NCI-H2196 (cell line): ENCODE results near the gene OSBPL5.
"Not testable (repeated sequence)": the region's sequence is repeated elsewhere in the genome, so short reads cannot be mapped to it uniquely, and the experiment has no call there.

Source experiments
- DNase-seq: peaks from one replicate; lab custom pipeline; 2025; ENCODE audit not compliant: unreplicated experiment; lab: John Stamatoyannopoulos, UW

OSBPL5 gene

DNA sequence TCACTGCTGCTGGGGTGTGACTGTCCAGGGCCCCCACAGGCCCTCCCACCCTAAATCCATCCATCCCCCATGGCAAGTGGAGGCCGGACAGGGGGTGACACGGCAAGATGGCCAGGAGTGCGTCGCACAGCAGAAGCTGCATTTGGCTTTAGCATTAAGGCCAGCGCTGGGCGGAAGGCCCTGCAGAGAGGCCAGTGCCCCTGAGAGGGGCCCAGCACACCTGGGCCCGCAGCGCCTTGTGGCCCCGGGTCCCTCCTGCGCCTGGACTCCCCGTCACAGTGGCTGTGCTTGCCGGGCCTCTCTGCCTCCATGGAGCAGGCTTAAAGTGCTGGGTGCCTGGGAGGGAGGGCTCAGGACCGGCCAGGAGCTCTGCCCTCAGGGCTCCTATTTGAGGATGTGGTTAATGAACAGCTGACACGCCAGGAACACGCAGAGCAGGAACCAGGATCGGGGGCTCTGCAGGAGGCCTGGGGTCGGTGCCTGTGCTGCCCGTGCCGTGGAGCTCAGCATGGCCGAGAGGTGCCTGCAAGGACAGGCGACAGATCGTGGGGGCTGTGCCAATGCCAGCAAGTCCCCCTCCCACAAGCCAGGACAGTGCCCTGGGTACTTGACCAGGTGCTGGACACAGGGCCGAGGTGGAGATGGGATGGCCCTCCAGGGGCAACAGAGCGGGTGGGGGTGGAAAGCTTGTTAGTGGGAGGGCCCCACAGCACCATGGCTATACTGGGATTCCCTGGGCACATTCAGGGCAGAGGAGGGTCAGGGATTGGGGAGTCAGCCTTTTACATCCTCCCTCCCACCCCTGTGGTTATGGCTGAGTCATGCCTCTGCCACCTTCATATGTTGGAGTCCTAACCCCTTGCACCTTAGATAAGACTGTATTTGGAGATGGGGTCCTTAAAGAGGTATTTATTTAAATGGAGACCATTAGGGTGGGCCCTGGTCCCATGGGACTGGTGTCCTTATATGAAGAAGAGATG, 77.0 kb downstream of the OSBPL5 start:
- DNase-seq = no peak

DNA sequence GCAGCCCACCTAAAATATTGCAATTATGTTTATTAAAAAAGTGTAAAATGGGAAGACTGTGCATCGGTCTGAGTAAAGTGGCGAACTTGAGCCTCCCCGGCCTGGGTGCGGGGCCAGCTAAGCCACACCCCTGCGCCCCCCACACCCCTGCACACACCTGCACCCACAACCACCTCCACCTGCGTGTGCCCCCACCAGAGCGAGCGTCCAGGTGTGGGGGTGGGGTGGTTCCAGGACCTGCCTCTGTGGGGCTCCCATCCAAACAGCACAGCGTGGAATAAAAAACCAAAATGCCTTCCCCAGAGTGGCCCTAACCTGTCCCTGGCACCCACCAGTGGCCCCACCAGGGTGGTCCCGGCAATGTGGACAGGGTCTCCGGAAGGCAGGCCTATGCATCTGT, 77.7 kb downstream of the OSBPL5 start:
- DNase-seq = no peak

DNA sequence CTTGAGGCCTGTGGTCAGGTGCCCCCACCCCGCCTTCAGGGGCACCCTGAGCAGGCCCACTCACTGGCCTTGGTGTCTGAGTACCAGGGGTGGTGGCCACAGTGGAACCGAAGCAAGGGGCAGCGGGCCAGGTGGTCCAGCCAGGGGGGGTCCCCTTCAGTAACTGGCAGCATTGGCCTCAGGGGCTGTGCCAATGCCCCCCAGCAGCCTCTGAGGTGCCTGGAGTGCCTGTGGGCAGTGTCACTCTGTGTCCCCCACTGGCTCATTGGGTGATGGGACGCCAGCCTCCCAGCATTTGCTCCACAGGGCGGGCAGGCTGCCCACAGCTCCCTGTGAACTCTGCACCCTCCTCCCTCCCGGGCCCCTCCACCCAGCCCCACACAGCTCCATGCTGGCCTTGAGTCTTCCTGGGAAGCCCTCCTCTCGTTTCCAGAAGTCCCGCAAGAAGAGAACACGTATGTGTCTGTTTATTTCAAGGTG, 78.4 kb downstream of the OSBPL5 start:
- no peak for DNase-seq

DNA sequence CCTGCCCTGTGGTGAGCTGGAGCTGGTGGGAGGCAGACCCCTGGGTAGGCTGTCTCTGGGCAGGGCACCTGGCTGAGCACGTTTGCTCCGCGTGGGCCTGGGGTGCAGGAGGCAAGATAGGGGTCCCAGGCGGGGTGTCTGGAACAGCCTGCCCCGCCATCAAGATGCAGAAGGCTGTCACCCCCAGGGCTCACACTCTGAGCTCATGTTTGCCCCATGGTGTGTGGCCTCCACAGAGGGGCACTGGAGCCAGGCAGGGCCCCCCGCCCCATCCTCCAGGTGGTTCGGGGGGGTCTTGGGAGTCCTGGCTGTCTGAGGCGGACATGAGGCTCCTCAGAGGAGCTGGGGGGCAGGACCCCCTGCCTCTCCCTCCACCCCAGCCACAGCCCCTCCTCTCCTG, 79.0 kb downstream of the OSBPL5 start:
- DNase-seq = no peak

DNA sequence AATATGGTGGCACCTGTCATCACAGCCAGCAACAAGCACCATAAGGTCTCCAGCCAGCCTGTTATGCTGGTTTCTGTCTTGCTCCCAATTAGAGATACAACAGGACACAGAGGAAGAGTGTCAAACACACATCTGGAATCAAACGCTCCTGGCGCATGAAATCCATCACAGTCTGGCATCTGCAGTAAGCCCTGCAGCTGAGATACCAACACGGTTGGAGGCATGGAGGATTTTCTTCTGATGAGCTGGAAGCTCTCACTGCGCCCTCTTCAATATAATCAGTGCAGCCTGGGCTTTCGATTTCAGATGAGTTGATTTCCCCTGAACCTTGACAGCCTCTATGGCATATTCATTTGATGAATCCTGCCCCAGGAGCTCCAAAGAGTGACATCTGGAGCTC, 80.1 kb downstream of the OSBPL5 start:
- DNase-seq = no peak

DNA sequence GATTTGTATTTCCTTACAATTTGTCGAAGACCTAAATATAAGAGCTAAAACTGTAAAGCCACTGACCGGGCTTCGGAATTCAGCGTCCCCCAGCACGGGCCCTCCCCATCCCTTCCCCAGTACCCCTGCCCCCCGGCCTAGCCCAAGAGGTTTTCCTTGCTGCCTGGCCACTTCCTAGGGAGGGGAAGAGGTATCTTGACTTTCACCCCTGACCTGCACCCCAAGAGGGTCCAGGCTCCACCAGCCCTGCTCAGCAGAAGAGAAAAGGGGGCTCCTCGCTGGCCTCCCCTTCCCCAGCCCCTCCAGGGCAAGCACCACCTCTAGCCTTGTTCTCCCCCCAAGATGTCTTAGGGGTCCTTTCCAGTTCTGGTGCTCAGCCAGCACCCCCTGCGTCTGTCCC, 81.8 kb downstream of the OSBPL5 start:
- DNase-seq = no peak

DNA sequence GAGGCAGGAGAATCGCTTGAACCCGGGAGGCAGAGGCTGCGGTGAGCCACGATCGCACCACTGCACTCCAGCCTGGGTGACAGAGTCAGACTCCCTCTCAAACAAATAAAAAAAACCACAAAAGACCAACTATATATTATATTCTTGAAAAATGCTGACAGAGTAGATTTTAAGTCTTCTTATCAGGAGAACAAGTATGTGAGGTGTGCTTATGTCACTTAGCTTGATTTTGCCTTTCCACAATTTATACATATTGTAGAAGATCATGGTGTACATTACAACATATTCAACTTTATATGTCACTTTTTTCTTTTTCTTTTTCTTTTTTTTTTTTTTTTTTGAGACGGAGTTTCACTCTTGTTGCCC, 83.7 kb downstream of the OSBPL5 start:
- no peak for DNase-seq

DNA sequence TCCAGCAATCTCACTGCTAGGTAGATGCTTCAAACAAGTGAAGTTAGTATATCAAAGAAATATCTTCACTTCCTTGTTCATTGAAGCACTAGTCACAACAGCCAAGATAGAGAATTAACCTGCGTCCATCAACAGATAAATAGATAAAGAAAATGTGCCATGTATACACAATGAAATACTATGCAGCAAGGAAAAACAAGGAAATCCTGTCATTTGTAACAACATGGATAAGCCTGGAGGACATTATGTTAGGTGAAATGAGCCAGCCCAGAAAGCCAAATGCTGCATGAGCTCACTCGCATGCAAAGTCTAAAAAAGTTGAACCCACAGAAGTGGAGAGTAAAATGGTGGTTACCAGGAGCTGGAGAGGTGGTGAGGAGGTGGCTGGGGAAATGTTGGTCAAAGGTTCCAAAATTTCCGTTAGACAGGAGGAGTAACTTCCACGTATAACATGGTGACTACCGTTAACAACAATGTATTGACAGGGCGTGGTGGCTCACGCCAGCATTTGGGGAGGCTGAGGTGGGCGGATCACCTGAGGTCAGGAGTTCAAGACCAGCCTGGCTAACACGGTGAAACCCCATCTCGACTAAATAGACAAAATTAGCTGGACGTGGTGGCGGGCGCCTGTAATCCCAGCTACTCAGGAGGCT, 84.3 kb downstream of the OSBPL5 start:
- no peak for DNase-seq

DNA sequence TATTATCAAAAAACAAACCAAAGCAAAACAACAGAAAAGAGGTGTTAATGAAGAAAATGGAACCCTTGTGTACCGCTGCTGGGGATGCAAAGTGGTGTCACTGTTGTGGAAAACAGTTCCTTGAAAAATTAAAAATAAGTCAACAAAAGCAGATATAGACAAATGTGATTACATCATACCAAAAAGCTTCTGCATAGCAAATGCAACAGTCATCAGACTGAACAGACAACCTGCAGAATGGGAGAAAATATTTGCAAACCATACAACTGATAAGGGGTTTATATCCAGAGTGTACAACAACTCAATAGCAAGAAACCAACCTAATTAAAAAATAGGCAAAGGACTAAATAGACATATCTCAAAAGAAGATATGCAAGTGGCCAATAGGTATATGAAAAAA, 85.0 kb downstream of the OSBPL5 start:
- DNase-seq = no peak

DNA sequence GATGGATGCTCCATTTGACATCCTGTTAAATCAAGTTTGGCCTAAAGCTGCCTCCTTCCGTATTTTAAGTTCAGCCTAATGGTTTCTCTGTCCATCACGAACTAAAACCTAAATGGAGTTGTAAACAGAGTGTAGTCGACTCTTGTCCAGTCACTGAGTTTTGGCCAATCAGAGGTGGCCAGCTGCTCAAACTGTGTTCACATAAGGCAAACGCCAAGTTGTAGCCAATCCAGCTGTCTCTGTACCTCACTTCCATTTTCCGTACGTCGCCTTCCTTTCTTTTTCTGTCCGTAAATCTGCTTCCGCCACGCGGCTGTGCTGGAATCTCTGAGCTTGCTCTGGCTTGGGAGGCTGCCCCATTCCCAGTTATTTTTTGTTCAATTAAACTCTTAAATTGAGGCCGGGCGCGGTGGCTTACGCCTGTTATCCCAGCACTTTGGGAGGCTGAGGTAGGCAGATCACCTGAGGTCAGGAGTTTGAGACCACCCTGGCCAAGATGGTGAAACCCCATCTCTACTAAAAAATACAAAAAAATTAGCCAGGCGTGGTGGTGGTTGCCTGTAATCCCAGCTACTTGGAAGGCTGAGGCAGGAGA, 87.2 kb downstream of the OSBPL5 start:
- DNase-seq = no peak

DNA sequence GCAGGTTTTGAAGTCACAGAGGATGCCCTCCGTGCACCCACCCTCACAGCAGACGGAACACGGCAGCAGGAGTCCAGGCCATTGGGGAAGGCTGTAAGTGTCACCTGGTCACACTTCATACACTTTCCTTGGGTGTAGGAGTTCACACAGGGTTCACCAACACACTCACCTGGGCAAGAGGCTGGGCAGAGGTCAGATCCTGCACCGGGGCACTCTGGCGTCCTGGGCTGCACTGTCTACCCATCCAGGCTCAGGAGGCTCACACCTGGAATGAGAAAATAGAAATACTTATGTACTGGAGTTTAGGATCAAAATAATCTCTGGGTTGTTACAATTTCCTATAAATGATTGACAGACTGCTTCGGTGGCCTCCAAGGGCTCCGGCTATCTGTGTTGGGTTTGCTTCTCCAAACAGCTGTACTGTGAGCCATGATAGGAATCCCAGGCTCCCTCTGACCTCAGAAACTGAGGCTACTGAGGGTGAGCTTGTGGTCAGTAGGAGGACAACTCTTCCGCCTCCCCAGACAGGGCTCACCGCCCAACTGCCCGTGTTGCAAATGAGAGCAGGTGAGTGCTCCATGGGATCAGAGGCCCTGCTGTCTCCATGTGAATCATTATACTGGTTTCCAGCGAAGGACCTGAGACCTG, 87.8 kb downstream of the OSBPL5 start:
- no peak for DNase-seq

DNA sequence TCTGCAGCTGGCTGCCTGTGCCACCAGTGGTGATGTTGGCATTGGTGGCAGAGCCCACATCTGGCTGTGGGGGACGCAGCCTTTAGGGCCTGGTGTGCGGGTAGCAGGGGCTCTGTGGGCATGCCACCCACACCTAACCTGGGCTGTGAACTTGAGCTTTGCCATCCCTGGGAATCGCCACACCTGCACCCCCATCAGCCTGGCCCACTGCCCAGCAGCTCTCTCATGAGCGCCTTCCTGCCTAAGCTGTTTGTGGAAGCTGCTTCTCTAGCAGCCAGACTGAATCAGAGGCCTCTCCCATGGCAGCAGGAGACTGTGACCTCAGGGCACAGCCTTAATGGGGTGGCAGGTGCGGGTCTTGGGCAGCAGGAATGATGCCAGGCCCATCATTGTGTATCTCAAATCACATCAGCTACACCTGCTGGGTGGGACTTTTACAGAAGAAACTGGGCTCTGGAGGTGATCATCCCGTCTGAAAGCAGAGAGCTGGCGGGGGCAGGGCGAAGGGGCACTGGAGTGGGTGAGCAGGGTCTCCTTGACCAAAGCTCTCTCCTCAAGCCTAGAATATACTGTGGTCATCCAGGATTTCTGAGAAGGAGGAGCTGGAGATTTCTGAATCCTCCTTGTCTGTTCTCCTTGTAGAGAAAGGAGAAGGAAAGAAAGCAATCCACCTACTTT, 90.1 kb downstream of the OSBPL5 start:
- DNase-seq = peak; percentile 89

DNA sequence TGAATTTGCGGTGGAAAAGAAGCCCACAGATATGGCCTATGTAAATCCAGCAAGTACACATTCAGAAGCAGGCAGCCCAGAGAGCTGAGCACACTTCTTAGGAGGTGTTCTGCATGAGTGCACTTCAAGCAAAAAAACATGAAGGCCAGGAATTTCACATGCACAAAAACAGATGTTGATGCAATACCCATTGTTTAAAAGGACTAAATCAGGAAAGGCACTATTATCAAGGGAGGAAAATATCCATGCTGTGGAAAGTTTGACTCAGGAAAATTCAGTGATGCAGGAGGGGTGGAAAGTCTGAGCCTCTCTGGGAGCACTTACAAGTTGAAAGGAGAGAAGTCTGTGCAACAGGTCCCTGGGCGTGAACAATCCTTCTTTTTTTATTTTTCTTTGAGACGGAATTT, 92.1 kb downstream of the OSBPL5 start:
- DNase-seq = no peak

DNA sequence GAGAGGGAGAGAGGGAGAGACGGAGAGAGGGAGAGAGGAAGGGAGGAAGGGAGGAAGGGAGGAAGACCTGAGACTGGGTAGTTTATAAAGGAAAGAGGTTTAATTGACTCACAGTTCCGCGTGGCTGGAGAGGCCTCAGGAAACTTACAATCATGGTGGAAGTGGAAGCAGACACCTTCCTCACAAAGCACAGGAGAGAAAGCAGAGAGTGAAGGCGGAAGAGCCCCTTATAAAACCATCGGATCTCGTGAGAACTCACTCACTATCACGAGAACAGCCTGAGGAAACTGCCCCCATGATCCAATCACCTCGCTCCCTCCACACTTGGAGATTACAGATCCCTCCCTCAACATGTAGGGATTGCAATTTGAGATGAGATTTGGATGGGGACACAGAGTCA, 95.7 kb downstream of the OSBPL5 start:
- no peak for DNase-seq

DNA sequence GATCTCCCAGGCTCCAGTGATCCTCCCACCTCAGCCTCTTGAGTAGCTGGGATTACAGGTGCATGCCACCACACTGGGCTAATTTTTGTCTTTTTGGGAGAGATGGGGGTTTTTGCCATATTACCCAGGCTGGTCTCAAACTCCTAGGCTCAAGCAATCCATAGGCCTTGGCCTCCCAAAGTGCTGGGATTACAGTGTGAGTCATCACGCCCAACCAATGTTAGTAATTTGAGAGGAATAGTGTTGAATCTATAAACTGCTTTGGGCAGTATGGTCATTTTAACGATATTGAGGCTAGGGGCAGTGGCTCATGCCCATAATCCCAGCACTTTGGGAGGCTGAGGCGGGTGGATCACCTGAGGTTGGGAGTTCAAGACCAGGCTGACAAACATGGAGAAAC, 98.8 kb downstream of the OSBPL5 start:
- DNase-seq = not testable (repeated sequence)

DNA sequence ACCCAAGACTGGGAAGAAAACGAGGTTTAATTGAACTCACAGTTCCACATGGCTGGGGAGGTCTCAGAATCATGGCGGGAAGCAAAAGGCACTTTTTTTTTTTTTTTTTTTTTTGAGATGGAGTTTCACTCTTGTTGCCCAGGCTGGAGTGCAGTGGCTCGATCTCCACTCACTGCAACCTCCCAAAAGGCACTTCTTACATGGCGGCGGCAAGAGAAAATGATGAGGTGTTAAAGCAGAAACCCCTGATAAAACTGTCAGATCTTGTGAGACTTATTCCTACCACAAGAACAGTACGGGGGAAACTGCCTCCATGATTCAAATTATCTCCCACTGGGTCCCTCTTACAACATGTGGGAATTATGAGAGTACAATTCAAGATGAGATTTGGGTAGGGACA, 100.4 kb downstream of the OSBPL5 start:
- not testable (repeated sequence) for DNase-seq

DNA sequence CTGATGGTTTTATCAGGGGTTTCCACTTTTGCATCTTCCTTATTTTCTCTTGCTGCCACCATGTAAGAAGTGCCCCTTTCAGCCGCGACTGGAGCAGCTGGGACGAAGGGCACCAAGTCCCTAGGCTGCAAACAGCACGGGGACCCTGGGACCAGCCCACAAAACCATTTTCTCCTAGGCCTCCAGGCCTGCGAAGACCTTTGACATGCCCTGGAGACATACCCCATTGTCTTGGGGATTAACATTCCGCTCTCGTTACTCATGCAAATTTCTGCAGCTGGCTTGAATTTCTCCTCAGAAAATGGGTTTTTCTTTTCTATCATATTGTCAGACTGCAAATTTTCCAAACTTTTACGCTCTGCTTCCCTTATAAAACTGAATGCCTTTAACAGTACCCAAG, 101.2 kb downstream of the OSBPL5 start:
- not testable (repeated sequence) for DNase-seq

DNA sequence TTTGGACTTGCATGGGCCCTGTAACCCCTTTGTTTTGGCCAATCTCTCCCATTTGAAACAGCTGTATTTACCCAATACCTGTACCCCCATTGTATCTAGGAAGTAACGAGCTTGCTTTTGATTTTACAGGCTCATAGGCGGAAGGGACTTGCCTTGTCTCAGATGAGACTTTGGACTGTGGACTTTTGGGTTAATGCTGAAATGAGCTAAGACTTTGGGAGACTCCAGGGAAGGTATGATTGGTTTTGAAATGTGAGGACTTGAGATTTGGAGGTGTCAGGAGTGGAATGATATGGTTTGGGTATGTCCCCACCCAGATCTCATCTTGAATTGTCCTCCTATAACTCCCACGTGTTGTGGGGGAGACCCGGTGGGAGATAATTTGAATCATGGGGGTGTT, 101.7 kb downstream of the OSBPL5 start:
- DNase-seq = not testable (repeated sequence)

DNA sequence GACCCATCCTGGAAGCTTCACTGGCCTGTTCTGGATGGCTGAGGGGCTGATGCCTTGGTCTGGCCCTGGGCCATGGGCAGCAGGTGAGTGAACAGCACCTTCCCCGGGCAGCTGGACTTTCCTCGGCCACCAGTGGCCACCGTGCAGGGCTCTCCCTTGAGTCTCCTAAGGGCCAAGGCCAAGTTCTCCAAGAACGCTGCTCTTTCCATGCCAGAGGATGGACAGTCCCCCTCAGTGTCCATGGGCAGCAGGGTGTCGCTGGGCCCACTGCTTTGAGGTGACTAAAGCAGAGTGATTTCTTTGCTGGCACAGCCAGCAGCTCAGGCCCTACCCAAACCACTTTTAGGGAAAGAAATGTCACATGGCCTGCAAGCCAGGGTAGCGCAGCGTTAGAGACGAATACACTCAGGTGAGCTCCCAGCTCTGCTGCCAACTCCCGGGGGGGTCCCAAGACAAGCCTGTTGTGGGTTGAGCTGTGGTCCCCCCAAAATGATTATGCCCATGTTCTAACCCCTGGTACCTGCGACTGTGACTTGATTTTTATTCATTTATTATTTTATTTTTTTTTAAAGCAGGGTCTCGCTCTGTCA, 104.6 kb downstream of the OSBPL5 start:
- no peak for DNase-seq
